Measurements from ENCODE around the gene PTAFR. TPM values are rescaled to one million over a fixed set of nuclear protein-coding genes. Genes with fewer than 3 reads are reported as not detected.

Gene PTAFR
- total and polyA plus RNA-seq, 8 donors, result 0.45 to 3.5 (median 1.9) TPM; not detected in 1

GRCh38 chr1:28159243-28159642, 17.2 kb downstream of the PTAFR start:
- peaks cover 16 to 86% (median 25%) of the 10 kb centered on the region in 4 donors for H3K4me1 ChIP-seq
- peak overlapping the region in 3 of 5 donors; percentile 43 to 73 (median 59) for H3K27ac ChIP-seq
- 84 to 95% (median 90%) methylated on average over 4 of the region's 4 CpGs for WGBS, 5 donors
- TF ChIP-seq POLR2AphosphoS5 (IDR thresholded peaks at IDR 0.05), result no peak
- no peak for TF ChIP-seq POLR2A (IDR thresholded peaks at IDR 0.05)
- no peak for TF ChIP-seq CTCF (IDR thresholded peaks at IDR 0.05)
- no peaks in the 10 kb centered on the region for H3K27me3 ChIP-seq
- H3K4me3 ChIP-seq, result no peak overlapping the region
- H3K9me3 ChIP-seq, result no peaks in the 10 kb centered on the region
- intact Hi-C loops (cut with DNase I; ENCODE audit: low total_unique reads), result no loop called here
- no peak for DNase-seq
- H3K36me3 ChIP-seq, result no peaks in the 10 kb centered on the region

GRCh38 chr1:28157894-28158293, 18.6 kb downstream of the PTAFR start:
- WGBS, 5 donors, result 91 to 95% (median 94%) methylated on average over 8 of the region's 8 CpGs
- Histone ChIP-seq H3K4me1 (peaks cover 6 to 86% (median 14%) of the 10 kb centered on the region in 4 donors), H3K27me3 (no peaks in the 10 kb centered on the region), H3K36me3 (no peaks in the 10 kb centered on the region), H3K9me3 (no peaks in the 10 kb centered on the region), H3K4me3 (no peak overlapping the region), H3K27ac (peak overlapping the region in 1 of 5 donors; percentile 27)
- TF ChIP-seq CTCF (IDR thresholded peaks at IDR 0.05) (no peak), POLR2A (IDR thresholded peaks at IDR 0.05) (no peak), POLR2AphosphoS5 (IDR thresholded peaks at IDR 0.05) (no peak), EP300 (IDR thresholded peaks at IDR 0.05) (no peak)
- no peak for DNase-seq
- intact Hi-C loops (cut with DNase I; ENCODE audit: low total_unique reads), result no loop called here

- Histone ChIP-seq H3K36me3 (no peaks in the 10 kb centered on the region), H3K27ac (peak overlapping the region in 2 of 5 donors; percentile 27 to 53), H3K4me1 (peaks cover 6 to 81% (median 12%) of the 10 kb centered on the region in 4 donors), H3K4me3 (no peak overlapping the region), H3K27me3 (no peaks in the 10 kb centered on the region), H3K9me3 (no peaks in the 10 kb centered on the region)
- WGBS, 5 donors, result 61 to 86% (median 76%) methylated on average over 4 of the region's 4 CpGs
- TF ChIP-seq POLR2AphosphoS5 (IDR thresholded peaks at IDR 0.05) (no peak), POLR2A (IDR thresholded peaks at IDR 0.05) (no peak), CTCF (IDR thresholded peaks at IDR 0.05) (no peak), EP300 (IDR thresholded peaks at IDR 0.05) (no peak)
- intact Hi-C loops (cut with DNase I; ENCODE audit: low total_unique reads), result no loop called here
- no peak for DNase-seq
Observed at GRCh38 chr1:28156821-28157220, 19.7 kb downstream of the PTAFR start.

- Histone ChIP-seq H3K27me3 (no peaks in the 10 kb centered on the region), H3K27ac (peak overlapping the region in 2 of 5 donors; percentile 27 to 38), H3K36me3 (peaks cover 0 to 2% (median 0%) of the 10 kb centered on the region in 4 donors), H3K4me3 (no peak overlapping the region), H3K4me1 (peaks cover 1 to 69% (median 5%) of the 10 kb centered on the region in 4 donors), H3K9me3 (no peaks in the 10 kb centered on the region)
- intact Hi-C loops (cut with DNase I; ENCODE audit: low total_unique reads), result no loop called here
- no peak for DNase-seq
- 74 to 90% (median 86%) methylated on average over 4 of the region's 4 CpGs for WGBS, 5 donors
- TF ChIP-seq POLR2A (IDR thresholded peaks at IDR 0.05), result no peak
- no peak for TF ChIP-seq CTCF (IDR thresholded peaks at IDR 0.05)
- TF ChIP-seq POLR2AphosphoS5 (IDR thresholded peaks at IDR 0.05), result no peak
- no peak for TF ChIP-seq EP300 (IDR thresholded peaks at IDR 0.05)
Observed at GRCh38 chr1:28155628-28156027, 20.9 kb downstream of the PTAFR start.
